GM18870 (cell line): ENCODE results near the gene DES.
"Not testable (repeated sequence)": the region's sequence is repeated elsewhere in the genome, so short reads cannot be mapped to it uniquely, and the experiment has no call there.

Source experiments
- ATAC-seq: cut with Tn5 transposase; IDR thresholded peaks from one replicate; pipeline ENCODE4 v1.9.1; 2021; ENCODE audit warnings: moderate library complexity; ENCODE audit not compliant: unreplicated experiment

Gene DES

DNA sequence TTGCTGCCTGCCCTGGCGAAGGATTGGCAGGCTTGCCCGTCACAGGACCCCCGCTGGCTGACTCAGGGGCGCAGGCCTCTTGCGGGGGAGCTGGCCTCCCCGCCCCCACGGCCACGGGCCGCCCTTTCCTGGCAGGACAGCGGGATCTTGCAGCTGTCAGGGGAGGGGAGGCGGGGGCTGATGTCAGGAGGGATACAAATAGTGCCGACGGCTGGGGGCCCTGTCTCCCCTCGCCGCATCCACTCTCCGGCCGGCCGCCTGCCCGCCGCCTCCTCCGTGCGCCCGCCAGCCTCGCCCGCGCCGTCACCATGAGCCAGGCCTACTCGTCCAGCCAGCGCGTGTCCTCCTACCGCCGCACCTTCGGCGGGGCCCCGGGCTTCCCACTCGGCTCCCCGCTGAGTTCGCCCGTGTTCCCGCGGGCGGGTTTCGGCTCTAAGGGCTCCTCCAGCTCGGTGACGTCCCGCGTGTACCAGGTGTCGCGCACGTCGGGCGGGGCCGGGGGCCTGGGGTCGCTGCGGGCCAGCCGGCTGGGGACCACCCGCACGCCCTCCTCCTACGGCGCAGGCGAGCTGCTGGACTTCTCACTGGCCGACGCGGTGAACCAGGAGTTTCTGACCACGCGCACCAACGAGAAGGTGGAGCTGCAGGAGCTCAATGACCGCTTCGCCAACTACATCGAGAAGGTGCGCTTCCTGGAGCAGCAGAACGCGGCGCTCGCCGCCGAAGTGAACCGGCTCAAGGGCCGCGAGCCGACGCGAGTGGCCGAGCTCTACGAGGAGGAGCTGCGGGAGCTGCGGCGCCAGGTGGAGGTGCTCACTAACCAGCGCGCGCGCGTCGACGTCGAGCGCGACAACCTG lies at the start of gene DES:
DES (plus strand) TSS at position 223 of the 857 bp plus-strand sequence; CDS start at position 309, 86 bp downstream.
- no peak for ATAC-seq

- ATAC-seq: no peak
These were observed 49.4 kb upstream of the DES start for GRCh38 chr2:219368690-219369191.

GRCh38 chr2:219369447-219369861 lies 48.7 kb upstream of the DES start:
- no peak for ATAC-seq

GRCh38 chr2:219378163-219378851 lies 39.9 kb upstream of the DES start:
- ATAC-seq: no peak

GRCh38 chr2:219380926-219381325 lies 37.3 kb upstream of the DES start:
- no peak for ATAC-seq

- ATAC-seq: no peak
These were observed 36.7 kb upstream of the DES start for GRCh38 chr2:219381448-219381847.

- ATAC-seq: no peak
These were observed 34.0 kb upstream of the DES start for GRCh38 chr2:219384083-219384713.

- ATAC-seq: no peak
These were observed 33.3 kb upstream of the DES start for GRCh38 chr2:219384859-219385258.

- ATAC-seq: no peak
These were observed 32.1 kb upstream of the DES start for GRCh38 chr2:219385958-219386520.

DNA sequence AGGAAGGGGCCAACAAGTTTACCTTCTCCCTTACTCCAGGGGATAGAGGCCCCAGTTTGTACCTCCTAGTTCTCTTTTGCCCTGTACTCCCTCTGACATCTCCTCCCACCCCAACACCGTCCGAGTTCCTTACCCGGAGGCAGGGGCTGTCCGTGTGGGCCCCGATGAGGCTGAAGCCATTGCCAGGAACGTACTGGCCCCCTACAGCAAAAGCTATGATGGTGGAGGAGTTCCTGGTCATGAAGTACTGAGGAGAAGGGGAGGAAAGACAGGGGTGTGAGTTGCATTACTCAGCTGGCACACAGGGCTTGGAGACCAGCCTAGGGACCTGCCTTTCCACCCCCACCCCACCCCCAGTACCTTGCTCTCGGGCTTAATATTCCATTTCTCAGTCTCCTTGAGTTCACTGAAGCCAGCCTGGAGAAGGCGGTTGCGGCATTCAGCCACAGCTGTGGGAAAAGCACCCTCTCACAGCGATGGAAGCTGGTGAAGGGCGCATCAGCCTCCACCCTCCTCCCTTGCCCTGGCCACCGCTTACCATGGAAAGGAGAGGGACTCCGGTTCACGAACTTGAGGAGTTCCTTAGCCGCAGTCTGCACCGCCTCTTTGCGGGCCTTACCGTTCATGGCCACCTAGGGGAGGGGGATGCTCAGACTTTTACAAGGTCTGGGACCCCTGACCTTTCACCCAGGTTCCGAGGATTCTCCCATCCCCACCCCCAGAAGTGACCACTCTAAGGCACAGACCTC lies 31.5 kb upstream of the DES start:
- ATAC-seq: no peak

DNA sequence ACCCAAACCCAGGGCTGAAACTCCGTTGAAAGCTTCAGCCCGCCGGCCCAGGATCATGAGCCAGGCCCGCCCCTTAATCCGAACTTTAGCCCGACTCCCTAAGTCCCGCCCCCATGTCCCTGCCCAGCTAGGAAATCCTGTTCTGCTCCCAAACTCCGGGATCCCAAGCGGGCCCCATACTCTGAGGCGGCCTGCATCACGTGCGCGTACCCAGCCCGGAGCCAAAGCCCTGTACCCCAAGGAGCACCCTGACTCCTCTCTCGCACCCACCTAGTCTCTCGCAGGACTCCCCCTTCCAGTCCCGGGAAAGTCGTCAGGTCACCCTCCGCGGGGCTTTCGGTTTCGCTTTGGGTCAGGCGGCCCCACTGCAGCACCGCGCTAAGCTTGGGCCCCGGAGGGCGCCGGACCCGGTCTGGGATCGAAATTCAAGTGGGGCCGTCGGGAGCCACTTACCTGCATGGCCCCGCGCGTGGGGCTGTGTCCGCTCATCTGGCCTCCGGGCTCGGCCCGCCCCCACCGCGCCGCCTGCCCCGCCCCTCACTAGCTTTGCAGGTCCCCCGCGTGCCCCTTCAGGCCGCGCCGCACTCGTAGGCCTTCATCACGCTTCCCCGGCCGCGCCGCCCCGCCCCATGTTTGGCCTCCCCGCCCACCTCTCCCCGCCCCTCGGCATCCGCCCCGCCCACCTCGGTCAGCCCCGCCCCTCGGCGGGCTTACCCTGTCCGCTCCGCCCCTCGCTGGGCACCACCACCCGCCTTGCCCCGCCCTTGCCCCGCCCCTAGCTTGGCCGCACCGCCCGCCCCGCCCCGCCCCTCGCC lies 30.7 kb upstream of the DES start, which contains the start of gene DNPEP:
DNPEP (minus strand) TSS at position 607 of the 815 bp plus-strand sequence; CDS start at position 489, 118 bp downstream.
- peak; percentile 60 for ATAC-seq

- no peak for ATAC-seq
These were observed 29.9 kb upstream of the DES start for GRCh38 chr2:219388121-219388906.

DNA sequence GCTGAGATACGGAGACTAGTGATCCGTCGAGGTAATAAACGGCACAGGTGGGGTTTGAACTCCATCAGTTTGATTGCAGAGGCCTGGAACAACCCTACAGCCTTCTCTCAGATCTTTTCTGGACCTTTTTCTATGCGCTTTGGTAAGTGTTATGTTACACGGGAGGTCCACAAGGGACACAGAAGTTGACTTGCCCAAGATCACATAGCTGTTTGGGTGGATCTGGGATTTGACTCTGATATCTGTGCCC lies 29.3 kb upstream of the DES start:
- ATAC-seq: no peak

GRCh38 chr2:219392754-219393153 lies 25.4 kb upstream of the DES start:
- no peak for ATAC-seq

DNA sequence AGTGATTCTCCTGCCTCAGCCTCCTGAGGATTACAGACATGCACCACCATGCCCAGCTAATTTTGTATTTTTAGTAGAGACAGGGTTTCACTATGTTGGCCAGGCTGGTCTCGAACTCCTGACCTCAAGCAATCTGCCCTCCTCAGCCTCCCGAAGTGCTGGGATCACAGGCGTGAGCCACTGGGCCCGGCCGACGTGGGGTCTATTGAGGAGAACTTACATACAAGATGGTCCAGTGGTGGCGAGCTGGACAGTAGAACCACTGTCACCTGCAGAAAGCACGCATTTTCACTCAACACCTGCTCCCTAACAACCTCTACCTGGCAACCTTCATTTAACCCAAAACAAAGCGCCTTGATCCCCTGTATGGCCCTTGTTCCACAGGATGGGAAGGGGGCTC lies 23.1 kb upstream of the DES start:
- ATAC-seq: not testable (repeated sequence)

GRCh38 chr2:219395609-219396008 lies 22.6 kb upstream of the DES start:
- ATAC-seq: no peak

GRCh38 chr2:219396863-219397457 lies 21.2 kb upstream of the DES start:
- ATAC-seq: no peak

GRCh38 chr2:219398721-219399363 lies 19.3 kb upstream of the DES start:
- no peak for ATAC-seq
